Liver (tissue), 9 donors: ENCODE results near the gene KRTAP5-3. TPM values are rescaled to one million over a fixed set of nuclear protein-coding genes. Genes with fewer than 3 reads are reported as not detected.

Source experiments
- DNase-seq: peaks from one replicate; pipeline ENCODE4 v3.0.0-alpha.2; 2017; ENCODE audit warnings: low spot score
- H3K27ac ChIP-seq, 2 donors: one replicate each; pipeline ENCODE4 v1.7.0; 2013; ENCODE audit warnings: inconsistent platforms in 2 of 2, low read length in 2 of 2, control low read depth in 1 of 2, low read depth in 1 of 2, mild to moderate bottlenecking in 1 of 2
- H3K27me3 ChIP-seq, 4 donors: one replicate each; pipeline versions ENCODE4 v1.6.1 to v1.7.0; 2013; ENCODE audit warnings: low read length in 3 of 4, inconsistent platforms in 1 of 4, mild to moderate bottlenecking in 1 of 4, moderate library complexity in 1 of 4; ENCODE audit not compliant: control insufficient read depth in 4 of 4, insufficient read depth in 4 of 4
- H3K36me3 ChIP-seq, 4 donors: one replicate each; pipeline versions ENCODE4 v1.6.1 to v1.7.0; 2013; ENCODE audit warnings: low read length in 3 of 4, mild to moderate bottlenecking in 3 of 4, low read depth in 1 of 4, moderate library complexity in 1 of 4; ENCODE audit not compliant: control insufficient read depth in 4 of 4, insufficient read depth in 3 of 4
- H3K4me1 ChIP-seq, 4 donors: one replicate each; pipeline versions ENCODE4 v1.6.1 to v1.7.0; 2013; ENCODE audit warnings: low read length in 3 of 4, mild to moderate bottlenecking in 3 of 4, moderate library complexity in 1 of 4; ENCODE audit not compliant: control insufficient read depth in 4 of 4, insufficient read depth in 4 of 4
- H3K4me3 ChIP-seq, 3 donors: one replicate each; pipeline versions ENCODE4 v1.6.1 to v1.7.0; 2013; ENCODE audit warnings: low read length in 3 of 3, control low read depth in 1 of 3, low read depth in 1 of 3, mild to moderate bottlenecking in 1 of 3
- H3K9ac ChIP-seq, 2 donors: one replicate each; pipeline ENCODE4 v1.7.0; 2013; ENCODE audit warnings: low read length in 2 of 2, mild to moderate bottlenecking in 2 of 2, moderate library complexity in 2 of 2, control low read depth in 1 of 2, low read depth in 1 of 2
- H3K9me3 ChIP-seq, 4 donors: one replicate each; pipeline versions ENCODE4 v1.6.1 to v1.7.0; 2013; ENCODE audit warnings: low read length in 3 of 4; ENCODE audit not compliant: control insufficient read depth in 4 of 4
- CTCF ChIP-seq: fragments of 150-350 bp; IDR thresholded peaks from 2 replicates; pipeline ENCODE4 v1.5.1; 2017; ENCODE audit warnings: improper control_type of control experiment, low read depth, low read length; ENCODE audit not compliant: missing input control
- FOXA1 ChIP-seq: IDR thresholded peaks from 2 replicates; pipeline ENCODE4 v1.6.1; 2016; ENCODE audit warnings: antibody characterized with exemption
- FOXA2 ChIP-seq: IDR thresholded peaks from 2 replicates; pipeline ENCODE4 v1.6.1; 2016; ENCODE audit warnings: antibody characterized with exemption
- GABPA ChIP-seq, 2 donors: IDR thresholded peaks in 1 of 2; conservative IDR thresholded peaks in 1 of 2; 2 replicates each; pipeline ENCODE4 v1.6.1; 2016; ENCODE audit warnings: antibody characterized with exemption in 2 of 2, mild to moderate bottlenecking in 1 of 2, moderate library complexity in 1 of 2
- HNF4A ChIP-seq, 2 donors: conservative IDR thresholded peaks; 2 replicates each; pipeline ENCODE4 v1.6.1; 2016; ENCODE audit warnings: antibody characterized with exemption in 2 of 2, mild to moderate bottlenecking in 2 of 2
- MAX ChIP-seq: IDR thresholded peaks from 2 replicates; pipeline ENCODE4 v1.6.1; 2016; ENCODE audit warnings: antibody characterized with exemption
- RAD21 ChIP-seq, 2 donors: IDR thresholded peaks; 2 replicates each; pipeline ENCODE4 v1.6.1; 2016; ENCODE audit warnings: antibody characterized with exemption in 2 of 2, mild to moderate bottlenecking in 2 of 2
- REST ChIP-seq: IDR thresholded peaks from 2 replicates; pipeline ENCODE4 v1.6.1; 2016; ENCODE audit warnings: antibody characterized with exemption, mild to moderate bottlenecking
- RXRA ChIP-seq, 2 donors: IDR thresholded peaks; 2 replicates each; pipeline ENCODE4 v1.6.1; 2017 to 2018; ENCODE audit warnings: antibody characterized with exemption in 2 of 2, mild to moderate bottlenecking in 1 of 2
- SP1 ChIP-seq: IDR thresholded peaks from 2 replicates; pipeline ENCODE4 v1.6.1; 2018; ENCODE audit warnings: antibody characterized with exemption, mild to moderate bottlenecking
- YY1 ChIP-seq: IDR thresholded peaks from 2 replicates; pipeline ENCODE4 v1.6.1; 2016; ENCODE audit warnings: antibody characterized with exemption, mild to moderate bottlenecking
- WGBS: extraction: QIAGEN DNeasy Blood & Tissue Kit; methylation state at CpG from one replicate; pipeline ENCODE4 v1.1.7; 2013; 5-methylcytosine and 5-hydroxymethylcytosine counted together
- polyA plus RNA-seq, 2 donors: library from polyadenylated mRNA; stranded (reverse) in 1 of 2; unstranded in 1 of 2; fragments of 200-250 nt in 1 of 2; fragments of >200 nt in 1 of 2; fragmentation: Nextera tagmentation in 1 of 2; extraction: Ambion mirVana in 1 of 2; gene quantifications; one replicate each; pipeline versions ENCODE4 v1.2.1 to v1.2.3, GENCODE V29; 2013 to 2015
- total RNA-seq, 2 donors: library from RNA; depleted of rRNA; stranded (reverse); fragments of >200 nt; gene quantifications; one replicate each; pipeline ENCODE4 v1.2.3, GENCODE V29; 2014
- donor health status: healthy.
- donor health status: healthy.
- donor health status: healthy.
- donor health status: healthy.
- donor health status: healthy.

Gene KRTAP5-3
- total and polyA plus RNA-seq, 4 donors = not detected

GRCh38 chr11:1653541-1654387 lies 45.5 kb upstream of the KRTAP5-3 start:
- Histone ChIP-seq H3K9ac (peak overlapping the region; percentile 18 to 69), H3K9me3 (no peaks in the 10 kb centered on the region), H3K27me3 (no peaks in the 10 kb centered on the region), H3K4me1 (peaks cover 23 to 47% (median 42%) of the 10 kb centered on the region in 4 donors), H3K4me3 (no peak overlapping the region), H3K36me3 (no peaks in the 10 kb centered on the region), H3K27ac (peak overlapping the region; percentile 76 to 89)
- 79% methylated on average over 14 of the region's 14 CpGs for WGBS
- no peak for TF ChIP-seq MAX
- no peak for TF ChIP-seq FOXA1
- TF ChIP-seq FOXA2 = no peak
- no peak for TF ChIP-seq REST
- no peak for DNase-seq

GRCh38 chr11:1652771-1653540 lies 44.7 kb upstream of the KRTAP5-3 start:
- Histone ChIP-seq H3K4me3 (no peak overlapping the region), H3K27ac (peak overlapping the region; percentile 76 to 89), H3K36me3 (no peaks in the 10 kb centered on the region), H3K27me3 (no peaks in the 10 kb centered on the region), H3K9ac (peak overlapping the region in 1 of 2 donors; percentile 69), H3K4me1 (peaks cover 23 to 47% (median 42%) of the 10 kb centered on the region in 4 donors), H3K9me3 (no peaks in the 10 kb centered on the region)
- DNase-seq = peak; percentile 84
- 20% methylated on average over 34 of the region's 34 CpGs for WGBS
- TF ChIP-seq SP1 (peak; percentile 19), FOXA2 (no peak), RAD21 (IDR thresholded peaks at IDR 0.05) (peak; percentile 97), FOXA1 (no peak), CTCF (peak; percentile 98)

- peaks cover 23 to 47% (median 42%) of the 10 kb centered on the region in 4 donors for H3K4me1 ChIP-seq
- no peak overlapping the region for H3K4me3 ChIP-seq
- no peaks in the 10 kb centered on the region for H3K27me3 ChIP-seq
- WGBS = 45% methylated on average over 20 of the region's 20 CpGs
- no peaks in the 10 kb centered on the region for H3K9me3 ChIP-seq
- no peak overlapping the region for H3K27ac ChIP-seq
- H3K36me3 ChIP-seq = no peaks in the 10 kb centered on the region
- no peak for DNase-seq
- H3K9ac ChIP-seq = no peak overlapping the region
- TF ChIP-seq CTCF (no peak), RXRA (IDR thresholded peaks at IDR 0.05) (no peak), FOXA1 (no peak), MAX (no peak), HNF4A (conservative IDR thresholded peaks at IDR 0.05) (no peak), SP1 (no peak), YY1 (no peak), REST (no peak), GABPA (IDR thresholded peaks at IDR 0.05 in 1 of 2, conservative IDR thresholded peaks at IDR 0.05 in 1 of 2) (no peak)
Measured at GRCh38 chr11:1652442-1652770, 44.1 kb upstream of the KRTAP5-3 start.
